Naive thymus-derived CD8-positive, alpha-beta T cell (primary cell): ENCODE data around the gene ADK. TPM values are rescaled to one million over a fixed set of nuclear protein-coding genes. Genes with fewer than 3 reads are reported as not detected.

ENCODE experiments used
- ATAC-seq, 2 donors: fragments of 150-1000 bp; cut with Tn5 transposase in 1 of 2; sonication (Bioruptor Pico), chemical (Tn5 transposase) in 1 of 2; 1 replicate in 1 of 2; 2 replicates in 1 of 2; pipeline ENCODE4 v1.10.0; 2021; ENCODE audit warnings: mild to moderate bottlenecking in 2 of 2, moderate library complexity in 2 of 2
- POLR2A ChIA-PET: fragments of 350-600 bp; sonication (Branson Sonifier 250); formaldehyde crosslinking; loops from one replicate; lab custom pipeline; 2021; ENCODE audit warnings: antibody characterized with exemption; lab: Charles Lee
- DNase-seq, 10 donors: peaks; one replicate each; pipeline versions ENCODE4 v3.0.0 to v3.0.0-alpha.2; 2020 to 2022
- H3K27ac Mint-ChIP-seq, 10 donors: one replicate each; pipeline ENCODE4 v1.8.0; 2020 to 2022; ENCODE audit warnings: mild to moderate bottlenecking in 10 of 10, mixed read lengths in 10 of 10, moderate library complexity in 4 of 10, inconsistent platforms in 1 of 10
- H3K27me3 Mint-ChIP-seq, 5 donors: one replicate each; pipeline ENCODE4 v1.8.0; 2021 to 2022; ENCODE audit warnings: mixed read lengths in 5 of 5
- H3K36me3 Mint-ChIP-seq, 3 donors: one replicate each; pipeline ENCODE4 v1.8.0; 2020 to 2022; ENCODE audit warnings: mixed read lengths in 3 of 3, mild to moderate bottlenecking in 2 of 3, inconsistent platforms in 1 of 3
- H3K4me1 Mint-ChIP-seq, 4 donors: one replicate each; pipeline ENCODE4 v1.8.0; 2021 to 2022; ENCODE audit warnings: mixed read lengths in 4 of 4
- H3K4me3 Mint-ChIP-seq, 10 donors: one replicate each; pipeline ENCODE4 v1.8.0; 2020 to 2022; ENCODE audit warnings: mild to moderate bottlenecking in 10 of 10, mixed read lengths in 10 of 10, moderate library complexity in 6 of 10, inconsistent platforms in 1 of 10
- H3K9me3 Mint-ChIP-seq, 9 donors: one replicate each; pipeline ENCODE4 v1.8.0; 2020 to 2022; ENCODE audit warnings: mixed read lengths in 9 of 9, mild to moderate bottlenecking in 3 of 9, inconsistent platforms in 1 of 9, moderate library complexity in 1 of 9
- polyA plus RNA-seq, 3 donors: library from polyadenylated mRNA; unstranded; fragments of 300-500 nt; fragmentation: Illumina TruSeq; gene quantifications; one replicate each; pipeline ENCODE4 v1.2.3, GENCODE V29; 2021
- total RNA-seq, 8 experiments: library from RNA in 2 of 8; stranded (reverse) in 2 of 8; gene quantifications; one replicate each; pipeline ENCODE4 v1.2.3 and lab custom pipeline; 2021 to 2026

The ADK gene
- total and polyA plus RNA-seq, 5 experiments from 2014 or later: 29.6 to 52.4 (median 48.7) TPM

DNA sequence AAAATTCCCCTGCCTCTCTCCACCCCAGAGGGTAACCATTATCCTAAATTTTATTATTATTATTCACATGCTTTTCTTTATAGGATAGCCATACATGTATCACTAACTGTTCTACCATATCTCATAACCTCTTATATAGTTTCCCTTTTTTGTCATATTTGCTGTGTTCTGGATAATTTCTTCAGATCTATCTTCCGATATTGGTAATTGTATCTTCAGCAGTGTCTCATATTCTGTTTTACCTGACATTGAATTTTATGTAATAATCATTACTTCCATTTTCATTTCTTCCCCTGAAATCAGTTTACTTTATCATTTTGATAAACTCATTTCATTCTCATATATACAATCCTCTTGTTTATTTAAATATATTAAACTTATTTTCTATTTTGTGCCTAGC, 273.5 kb downstream of the ADK start:
- Mint-ChIP-seq H3K4me1 (peaks cover 0 to 6% (median 5%) of the 10 kb centered on the region in 4 donors), H3K4me3 (no peak overlapping the region), H3K27me3 (no peaks in the 10 kb centered on the region), H3K36me3 (peaks cover 5 to 18% (median 6%) of the 10 kb centered on the region in 3 donors), H3K9me3 (peaks cover 0 to 9% (median 0%) of the 10 kb centered on the region in 9 donors), H3K27ac (no peak overlapping the region)
- no peak for ATAC-seq
- POLR2A ChIA-PET: no interaction called here
- no peak for DNase-seq

DNA sequence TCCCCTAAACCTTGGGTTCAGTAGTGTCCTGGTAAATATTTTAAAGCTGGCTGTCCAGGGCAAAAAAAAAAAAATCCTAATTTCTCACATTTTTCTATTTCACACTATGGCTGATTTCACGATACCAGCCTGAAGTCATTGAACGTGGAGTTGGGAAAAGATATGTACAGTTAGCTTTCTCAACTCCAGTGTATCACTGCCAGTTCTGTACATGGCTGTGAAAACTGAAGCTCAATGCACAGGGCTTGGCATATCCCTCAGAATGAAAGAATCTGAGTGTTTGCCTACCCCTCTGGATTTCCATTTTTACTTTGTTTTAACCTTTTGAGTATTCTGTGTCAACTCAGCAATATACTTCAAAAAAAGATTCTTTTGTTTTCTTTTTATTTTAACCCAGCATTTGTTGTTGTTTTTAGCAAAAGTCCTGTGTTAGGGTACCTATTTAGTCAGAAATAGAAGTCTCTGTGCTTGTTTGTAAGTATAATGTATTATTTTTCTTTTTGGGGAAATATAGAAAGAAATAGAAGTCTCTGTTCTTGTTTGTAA, 274.5 kb downstream of the ADK start:
- DNase-seq: no peak
- H3K4me1 Mint-ChIP-seq: peaks cover 0 to 5% (median 0%) of the 10 kb centered on the region in 4 donors
- H3K36me3 Mint-ChIP-seq: peaks cover 6 to 18% (median 6%) of the 10 kb centered on the region in 3 donors
- POLR2A ChIA-PET: no interaction called here
- H3K9me3 Mint-ChIP-seq: peaks cover 0 to 9% (median 0%) of the 10 kb centered on the region in 9 donors
- H3K4me3 Mint-ChIP-seq: no peak overlapping the region
- no peak overlapping the region for H3K27ac Mint-ChIP-seq
- ATAC-seq: no peak
- no peaks in the 10 kb centered on the region for H3K27me3 Mint-ChIP-seq

- no peak for ATAC-seq
- DNase-seq: no peak
- H3K4me1 Mint-ChIP-seq: no peaks in the 10 kb centered on the region
- H3K27ac Mint-ChIP-seq: peak overlapping the region in 1 of 10 donors; percentile 33
- no peak overlapping the region for H3K4me3 Mint-ChIP-seq
- H3K27me3 Mint-ChIP-seq: no peaks in the 10 kb centered on the region
- H3K36me3 Mint-ChIP-seq: peaks cover 7 to 18% (median 16%) of the 10 kb centered on the region in 3 donors
- POLR2A ChIA-PET: no interaction called here
- H3K9me3 Mint-ChIP-seq: no peaks in the 10 kb centered on the region
Measured at GRCh38 chr10:74431816-74432215, 280.8 kb downstream of the ADK start.

DNA sequence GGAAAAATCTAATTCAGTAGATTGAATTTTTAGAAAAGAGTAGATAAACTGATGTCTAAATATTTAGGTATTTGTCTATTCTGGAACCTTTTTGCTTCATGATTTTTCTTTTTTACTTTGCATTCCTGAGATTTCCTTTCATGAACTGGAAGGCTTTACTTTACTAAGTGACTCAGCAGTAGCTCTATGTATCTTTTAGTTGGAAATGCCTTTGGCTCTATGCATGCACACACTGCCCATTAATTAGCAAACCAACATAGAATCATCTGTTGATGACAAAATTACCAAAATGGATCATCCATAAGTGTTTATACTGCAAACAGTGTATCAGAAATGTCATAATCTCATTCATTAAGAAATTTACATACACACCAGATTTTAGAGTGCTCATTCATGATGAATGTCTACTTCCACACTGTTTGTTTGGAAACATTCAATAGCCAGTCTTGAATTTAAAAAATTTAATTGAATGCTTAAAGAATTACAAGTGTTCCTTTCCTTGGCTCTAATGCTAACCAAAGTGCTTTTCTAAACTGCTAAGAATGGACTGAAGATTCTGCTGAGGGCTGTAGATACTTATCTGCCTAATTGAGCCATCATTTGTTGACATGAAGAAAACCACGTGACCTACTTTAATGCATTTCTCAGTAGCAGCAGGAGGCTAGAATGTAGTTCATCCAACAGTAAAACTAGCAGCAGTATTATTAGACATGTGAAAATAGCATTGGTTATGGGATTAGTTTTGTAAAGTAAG, 282.0 kb downstream of the ADK start:
- H3K9me3 Mint-ChIP-seq: no peaks in the 10 kb centered on the region
- POLR2A ChIA-PET: no interaction called here
- peaks cover 0 to 7% (median 5%) of the 10 kb centered on the region in 4 donors for H3K4me1 Mint-ChIP-seq
- ATAC-seq: no peak
- H3K4me3 Mint-ChIP-seq: no peak overlapping the region
- DNase-seq: no peak
- no peaks in the 10 kb centered on the region for H3K27me3 Mint-ChIP-seq
- H3K27ac Mint-ChIP-seq: peak overlapping the region in 1 of 10 donors; percentile 9
- H3K36me3 Mint-ChIP-seq: peaks cover 7 to 16% (median 15%) of the 10 kb centered on the region in 3 donors

DNA sequence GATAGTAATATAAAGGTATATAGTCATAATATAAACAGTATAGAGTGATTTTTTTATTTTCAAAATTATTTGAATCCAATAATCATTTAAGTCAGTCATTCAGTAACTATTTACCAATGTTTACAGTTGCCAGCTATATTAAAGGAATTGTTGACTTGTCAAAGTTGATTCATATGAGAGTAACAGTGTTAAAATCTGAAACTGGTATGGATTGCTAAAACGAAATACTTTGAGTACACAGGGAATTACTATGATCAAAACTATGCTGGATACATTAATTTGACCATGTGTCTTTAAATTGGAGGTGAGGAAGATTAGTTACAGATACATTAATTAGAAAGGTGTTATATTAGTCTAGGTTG, 282.6 kb downstream of the ADK start:
- peak overlapping the region in 1 of 10 donors; percentile 9 for H3K27ac Mint-ChIP-seq
- H3K27me3 Mint-ChIP-seq: no peaks in the 10 kb centered on the region
- ATAC-seq (no peak), DNase-seq (no peak)
- peaks cover 7 to 15% (median 12%) of the 10 kb centered on the region in 3 donors for H3K36me3 Mint-ChIP-seq
- H3K4me1 Mint-ChIP-seq: peaks cover 3 to 12% (median 7%) of the 10 kb centered on the region in 4 donors
- H3K4me3 Mint-ChIP-seq: no peak overlapping the region
- no peaks in the 10 kb centered on the region for H3K9me3 Mint-ChIP-seq
- POLR2A ChIA-PET: no interaction called here

- no peaks in the 10 kb centered on the region for H3K9me3 Mint-ChIP-seq
- ATAC-seq (no peak), DNase-seq (no peak)
- H3K27me3 Mint-ChIP-seq: no peaks in the 10 kb centered on the region
- H3K36me3 Mint-ChIP-seq: peaks cover 7 to 15% (median 8%) of the 10 kb centered on the region in 3 donors
- peak overlapping the region in 1 of 10 donors; percentile 32 for H3K27ac Mint-ChIP-seq
- POLR2A ChIA-PET: no interaction called here
- H3K4me1 Mint-ChIP-seq: peaks cover 4 to 16% (median 11%) of the 10 kb centered on the region in 4 donors
- H3K4me3 Mint-ChIP-seq: no peak overlapping the region
Measured at GRCh38 chr10:74433993-74434392, 283.0 kb downstream of the ADK start.

DNA sequence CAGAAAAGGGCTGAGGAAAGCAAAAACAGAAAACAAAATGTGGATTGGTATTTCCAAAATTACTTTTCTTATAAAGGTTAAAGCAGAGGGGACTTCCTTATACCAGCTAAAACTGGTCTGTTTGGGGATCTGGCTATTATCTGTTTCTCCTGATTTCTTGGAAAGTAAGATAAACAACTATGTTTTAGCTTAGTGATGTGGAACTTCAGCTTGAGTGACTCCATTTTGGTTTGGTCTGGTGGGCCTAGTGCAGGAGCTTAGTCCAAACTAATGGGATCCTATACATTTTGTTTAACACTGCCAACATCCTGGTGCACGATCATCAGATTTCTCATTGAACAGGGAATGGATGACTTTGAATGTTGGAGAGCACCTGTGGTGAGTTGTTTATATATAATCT, 283.5 kb downstream of the ADK start:
- Mint-ChIP-seq H3K27ac (peak overlapping the region in 1 of 10 donors; percentile 20), H3K27me3 (no peaks in the 10 kb centered on the region), H3K4me1 (peaks cover 4 to 21% (median 15%) of the 10 kb centered on the region in 4 donors), H3K9me3 (no peaks in the 10 kb centered on the region), H3K36me3 (peaks cover 7 to 15% (median 8%) of the 10 kb centered on the region in 3 donors), H3K4me3 (no peak overlapping the region)
- DNase-seq (no peak), ATAC-seq (no peak)
- POLR2A ChIA-PET: no interaction called here

GRCh38 chr10:74436523-74437170, 285.6 kb downstream of the ADK start:
- no peaks in the 10 kb centered on the region for H3K9me3 Mint-ChIP-seq
- peak overlapping the region in 3 of 10 donors; percentile 8 to 63 (median 30) for H3K27ac Mint-ChIP-seq
- no peak overlapping the region for H3K4me3 Mint-ChIP-seq
- H3K36me3 Mint-ChIP-seq: peaks cover 0 to 9% (median 6%) of the 10 kb centered on the region in 3 donors
- POLR2A ChIA-PET: no interaction called here
- H3K27me3 Mint-ChIP-seq: no peaks in the 10 kb centered on the region
- no peak for ATAC-seq
- no peak for DNase-seq
- H3K4me1 Mint-ChIP-seq: peaks cover 4 to 21% (median 15%) of the 10 kb centered on the region in 4 donors

DNA sequence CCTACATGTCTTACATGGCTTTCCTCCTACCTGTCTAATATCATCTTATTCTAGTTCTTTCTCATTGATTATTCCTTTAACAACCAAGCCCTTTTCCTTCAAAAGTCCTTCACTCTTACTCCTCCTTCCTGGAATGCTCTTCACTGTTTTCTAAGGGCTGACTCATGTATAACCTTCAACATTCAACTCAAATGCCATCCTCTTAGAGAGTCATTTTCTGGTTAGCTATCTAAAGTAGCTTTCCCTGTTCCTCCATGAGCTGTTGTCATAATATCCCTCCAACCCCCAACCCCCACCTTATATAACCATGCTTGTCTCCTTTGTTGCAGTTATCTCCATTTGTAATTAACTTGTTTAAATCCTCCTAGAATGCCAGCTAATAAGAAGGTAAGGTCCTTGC, 286.8 kb downstream of the ADK start:
- H3K4me1 Mint-ChIP-seq: peaks cover 6 to 21% (median 15%) of the 10 kb centered on the region in 4 donors
- H3K27me3 Mint-ChIP-seq: no peaks in the 10 kb centered on the region
- peak overlapping the region in 7 of 10 donors; percentile 0 to 70 (median 25) for H3K27ac Mint-ChIP-seq
- POLR2A ChIA-PET: no interaction called here
- ATAC-seq (no peak), DNase-seq (no peak)
- peaks cover 0 to 3% (median 0%) of the 10 kb centered on the region in 9 donors for H3K9me3 Mint-ChIP-seq
- H3K36me3 Mint-ChIP-seq: peaks cover 0 to 9% (median 7%) of the 10 kb centered on the region in 3 donors
- no peak overlapping the region for H3K4me3 Mint-ChIP-seq

- peak overlapping the region in 1 of 10 donors; percentile 46 for H3K4me3 Mint-ChIP-seq
- ATAC-seq: no peak
- DNase-seq: no peak
- H3K27me3 Mint-ChIP-seq: no peaks in the 10 kb centered on the region
- peaks cover 6 to 22% (median 16%) of the 10 kb centered on the region in 4 donors for H3K4me1 Mint-ChIP-seq
- POLR2A ChIA-PET: no interaction called here
- peaks cover 0 to 3% (median 0%) of the 10 kb centered on the region in 9 donors for H3K9me3 Mint-ChIP-seq
- H3K36me3 Mint-ChIP-seq: peaks cover 0 to 7% (median 4%) of the 10 kb centered on the region in 3 donors
- H3K27ac Mint-ChIP-seq: peak overlapping the region in 7 of 10 donors; percentile 0 to 78 (median 17)
Measured at GRCh38 chr10:74439213-74439612, 288.2 kb downstream of the ADK start.

DNA sequence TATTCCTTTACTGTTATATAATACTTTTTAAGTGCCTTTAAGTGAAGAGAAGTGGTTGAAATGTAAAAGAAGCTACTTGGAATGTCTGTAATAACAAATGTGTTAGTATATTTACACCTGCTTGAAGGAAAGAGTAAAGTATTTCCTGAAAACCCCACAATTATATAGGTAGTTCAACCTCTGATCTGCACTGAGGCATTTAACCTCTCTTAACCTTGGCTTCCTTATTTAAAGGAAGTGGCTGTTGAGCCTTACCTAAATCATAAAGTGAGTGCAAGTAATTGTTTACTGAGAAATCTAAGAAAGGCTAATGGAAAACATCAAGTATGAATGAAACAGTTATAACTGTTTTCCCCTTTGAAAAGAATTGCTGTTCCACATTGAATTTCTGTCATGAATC, 294.5 kb downstream of the ADK start:
- DNase-seq (peak in 2 of 10 donors; percentile 10 to 25), ATAC-seq (peak in 1 of 2 donors; percentile 80)
- H3K9me3 Mint-ChIP-seq: peaks cover 0 to 3% (median 0%) of the 10 kb centered on the region in 9 donors
- POLR2A ChIA-PET: interaction anchor here (0.6 kb wide), 1 partner anchor 61 kb away, joined by 3 read pairs; no protein-coding TSS in a partner anchor
- peak overlapping the region in 1 of 10 donors; percentile 47 for H3K27ac Mint-ChIP-seq
- H3K4me3 Mint-ChIP-seq: no peak overlapping the region
- peaks cover 0 to 8% (median 0%) of the 10 kb centered on the region in 3 donors for H3K36me3 Mint-ChIP-seq
- no peaks in the 10 kb centered on the region for H3K27me3 Mint-ChIP-seq
- peaks cover 4 to 17% (median 9%) of the 10 kb centered on the region in 4 donors for H3K4me1 Mint-ChIP-seq

GRCh38 chr10:74450602-74451001, 299.6 kb downstream of the ADK start:
- peaks cover 2 to 13% (median 5%) of the 10 kb centered on the region in 3 donors for H3K36me3 Mint-ChIP-seq
- H3K4me3 Mint-ChIP-seq: no peak overlapping the region
- POLR2A ChIA-PET: interaction anchor here (0.7 kb wide), 1 partner anchor 28 kb away, joined by 3 read pairs; no protein-coding TSS in a partner anchor

More at GRCh38 chr10:74450602-74451001, 299.6 kb downstream of the ADK start:
- Mint-ChIP-seq H3K27ac (no peak overlapping the region), H3K4me1 (peaks cover 3 to 6% (median 4%) of the 10 kb centered on the region in 4 donors), H3K27me3 (no peaks in the 10 kb centered on the region), H3K9me3 (peaks cover 0 to 2% (median 0%) of the 10 kb centered on the region in 9 donors)
- ATAC-seq (no peak), DNase-seq (no peak)
